ENCODE results near the gene TNFAIP2.
A peak's percentile ranks its signal among the peaks of the same experiment; 100 is the strongest.
"Not testable (repeated sequence)": the region's sequence is repeated elsewhere in the genome, so short reads cannot be mapped to it uniquely, and the experiment has no call there.

Gene TNFAIP2

DNA sequence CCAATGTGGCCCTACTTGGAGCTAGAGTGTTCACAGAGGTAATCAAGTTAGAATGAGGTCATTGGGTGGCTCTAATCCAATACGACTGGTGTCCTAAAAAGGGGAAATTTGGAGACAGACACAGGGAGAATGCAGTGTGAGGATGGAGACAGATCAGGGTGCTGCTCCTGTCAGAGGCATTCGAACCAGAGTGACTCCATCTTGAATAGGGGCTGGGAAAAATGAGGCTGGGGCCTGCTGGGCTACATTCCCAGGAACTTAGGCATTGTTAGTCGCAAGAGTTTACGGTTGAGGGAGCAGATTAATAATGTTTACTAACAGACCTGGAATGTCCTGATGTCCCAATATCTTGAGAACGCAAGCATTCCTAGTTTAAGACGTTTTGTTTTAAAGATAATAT, 20.2 kb downstream of the TNFAIP2 start:
- no peak for DNase-seq (ENCODE audit: low read depth, low spot score)
- peak overlapping the region; percentile 54 for H3K27ac ChIP-seq

DNA sequence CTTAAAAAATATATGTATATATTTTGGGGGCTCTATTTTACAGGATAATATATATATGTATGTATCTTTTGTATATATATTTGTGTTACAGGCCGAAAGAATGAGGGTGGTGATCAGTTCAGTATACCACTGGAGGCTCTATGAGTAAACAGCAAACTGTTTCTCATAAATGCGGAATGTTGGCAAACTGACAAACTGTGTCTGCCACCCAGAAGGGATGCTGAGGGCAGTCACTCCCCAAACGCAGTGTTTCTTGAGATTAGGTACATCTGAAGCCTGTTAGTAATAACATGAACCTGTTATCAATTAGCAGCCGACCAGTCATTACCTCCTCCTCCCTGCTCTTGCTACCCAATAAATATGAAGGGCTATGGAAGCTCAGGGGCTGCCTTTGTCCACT, 20.8 kb downstream of the TNFAIP2 start:
- H3K27ac ChIP-seq, result peak overlapping the region; percentile 54
- no peak for DNase-seq (ENCODE audit: low read depth, low spot score)

DNA sequence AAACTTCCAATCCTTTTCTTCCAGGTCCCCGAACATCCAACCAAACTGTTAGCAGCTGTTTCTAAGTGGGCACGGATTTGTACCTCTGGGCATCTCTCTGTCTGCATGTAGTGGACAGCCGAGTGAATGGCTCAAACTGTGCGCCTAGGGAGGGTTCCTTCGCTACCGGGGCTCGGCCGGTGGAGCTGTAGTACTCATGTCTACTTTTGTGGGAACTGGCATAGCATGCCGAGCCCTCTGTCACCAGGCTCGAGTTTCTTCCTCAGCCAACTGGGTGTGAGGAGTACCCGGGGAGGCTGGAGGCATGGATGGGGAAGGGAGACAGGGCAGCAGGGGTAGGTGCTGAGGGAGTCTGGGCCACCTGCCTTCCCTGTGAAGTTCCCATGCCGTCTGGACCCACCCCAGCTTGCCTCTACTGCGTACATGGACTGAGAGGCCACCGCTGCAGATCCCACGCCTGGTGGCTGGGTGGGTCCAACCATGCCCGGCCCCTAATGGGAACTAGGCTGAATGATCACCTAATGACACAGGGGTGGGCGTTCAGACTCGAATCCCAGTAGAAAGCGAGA, 23.0 kb downstream of the TNFAIP2 start:
- no peak for DNase-seq (ENCODE audit: low read depth, low spot score)
- no peak overlapping the region for H3K27ac ChIP-seq

DNA sequence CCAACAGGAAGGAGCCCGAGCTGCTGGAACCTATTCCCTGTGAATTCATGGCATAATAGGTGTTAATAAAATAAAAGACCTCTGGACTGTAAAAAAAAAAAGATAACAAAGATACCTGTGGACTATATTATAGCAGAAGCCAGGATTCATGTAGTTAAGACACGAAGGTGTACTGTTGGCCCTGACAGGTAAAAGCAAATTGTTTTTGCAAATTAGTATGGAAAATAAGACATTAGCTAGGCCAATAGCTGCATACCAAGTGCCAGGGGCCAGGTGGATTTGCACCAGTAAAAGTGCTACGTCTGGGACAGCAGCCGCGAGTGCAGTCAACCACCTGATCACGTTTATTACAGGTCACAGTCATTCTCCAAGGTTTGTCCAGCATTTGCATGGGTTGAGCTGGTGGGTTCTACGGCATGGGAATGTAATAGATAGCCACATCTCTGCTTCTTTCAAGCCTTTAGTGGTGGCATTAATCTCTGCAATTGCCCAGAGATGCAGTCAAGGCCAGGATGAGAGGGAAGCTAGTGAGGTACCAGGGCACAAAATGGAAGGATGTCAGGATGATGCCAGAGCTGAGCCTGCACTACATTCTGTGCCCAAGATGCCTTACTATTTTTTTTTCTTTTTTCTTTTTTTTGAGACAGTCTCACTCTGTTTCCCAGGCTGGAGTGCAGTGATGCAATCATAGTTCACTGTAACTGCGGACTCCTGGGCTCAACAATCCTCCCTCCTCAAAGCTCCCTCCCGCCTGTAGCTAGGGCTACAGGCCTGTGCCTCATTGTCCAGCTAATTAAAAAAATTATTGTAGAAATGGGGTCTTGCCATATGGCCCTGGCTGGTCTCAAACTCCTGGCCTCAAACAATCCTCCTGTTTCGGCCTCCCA, 26.3 kb downstream of the TNFAIP2 start:
- no peak for DNase-seq (ENCODE audit: low read depth, low spot score)
- H3K27ac ChIP-seq, result no peak overlapping the region

GRCh38 chr14:103151270-103151945, 28.1 kb downstream of the TNFAIP2 start:
- DNase-seq (ENCODE audit: low read depth, low spot score), result no peak
- no peak overlapping the region for H3K27ac ChIP-seq

GRCh38 chr14:103155010-103155409, 31.7 kb downstream of the TNFAIP2 start:
- DNase-seq (ENCODE audit: low read depth, low spot score), result no peak
- H3K27ac ChIP-seq, result no peak overlapping the region

GRCh38 chr14:103155416-103155815, 32.2 kb downstream of the TNFAIP2 start:
- not testable (repeated sequence) for H3K27ac ChIP-seq; DNase-seq (ENCODE audit: low read depth, low spot score)

DNA sequence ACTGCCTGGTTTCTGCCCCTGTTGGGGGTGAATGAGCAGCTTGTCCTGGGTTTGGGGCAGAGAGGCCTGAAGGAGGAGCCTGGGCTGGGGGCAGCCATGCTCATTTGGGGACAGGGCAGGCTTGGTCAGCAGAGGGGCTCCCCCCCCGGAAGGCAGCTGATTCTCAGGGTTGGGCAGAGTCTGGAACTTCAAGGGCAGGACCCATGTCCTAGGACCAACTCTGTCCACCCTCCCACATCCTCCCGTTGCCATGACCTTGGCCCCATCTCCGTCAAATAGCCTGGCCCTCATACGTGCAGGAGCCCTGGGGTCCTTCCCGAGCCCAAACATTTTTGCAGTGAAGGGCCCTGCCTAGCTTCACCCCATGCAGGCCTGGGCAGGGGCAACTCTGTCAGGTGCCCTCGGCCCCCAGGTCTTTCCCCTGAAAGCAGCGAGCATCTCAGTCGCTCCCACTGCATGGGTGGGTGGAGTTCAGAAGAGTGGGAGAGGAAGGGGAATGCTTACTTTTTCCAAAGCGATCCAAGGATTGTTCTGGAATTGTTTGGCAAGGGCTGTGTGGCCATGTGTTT, 32.6 kb downstream of the TNFAIP2 start:
- no peak overlapping the region for H3K27ac ChIP-seq
- DNase-seq (ENCODE audit: low read depth, low spot score), result no peak

DNA sequence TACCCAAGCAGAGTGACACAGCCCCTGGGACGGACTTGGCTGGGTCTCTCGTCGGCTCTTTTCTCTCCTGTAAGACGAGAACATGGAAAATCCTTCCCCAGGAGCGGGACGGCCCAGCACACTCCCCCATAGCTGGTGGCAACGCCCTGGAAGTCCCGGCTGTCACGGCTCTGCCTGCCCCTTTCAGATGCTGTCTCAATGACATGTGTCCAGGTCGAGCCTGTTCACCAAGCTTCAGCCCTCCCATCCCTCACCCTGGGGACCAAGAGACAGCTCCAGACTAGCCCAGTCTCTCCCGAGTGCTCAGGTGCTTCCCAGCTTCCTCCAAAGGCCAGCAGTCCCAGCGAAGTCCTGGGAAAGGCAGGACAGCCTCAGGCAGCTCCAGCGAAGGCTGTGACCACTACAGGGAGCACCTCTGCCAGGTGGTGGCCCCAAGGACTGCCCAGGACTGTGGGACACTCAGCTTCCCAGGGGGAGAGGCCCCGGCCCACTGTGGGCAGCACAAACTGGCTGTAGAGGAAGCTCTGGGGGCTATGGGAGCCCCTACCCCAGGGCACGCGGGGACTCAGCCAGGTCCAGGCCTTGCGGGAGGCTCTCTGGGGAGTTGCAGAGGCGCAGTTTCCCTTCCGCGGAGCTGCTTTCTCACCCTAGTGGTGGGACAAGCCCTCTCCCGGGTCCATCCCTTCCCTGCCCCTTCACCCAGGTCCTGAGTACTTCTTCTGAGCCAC, 33.6 kb downstream of the TNFAIP2 start:
- no peak for DNase-seq (ENCODE audit: low read depth, low spot score)
- H3K27ac ChIP-seq, result no peak overlapping the region

DNA sequence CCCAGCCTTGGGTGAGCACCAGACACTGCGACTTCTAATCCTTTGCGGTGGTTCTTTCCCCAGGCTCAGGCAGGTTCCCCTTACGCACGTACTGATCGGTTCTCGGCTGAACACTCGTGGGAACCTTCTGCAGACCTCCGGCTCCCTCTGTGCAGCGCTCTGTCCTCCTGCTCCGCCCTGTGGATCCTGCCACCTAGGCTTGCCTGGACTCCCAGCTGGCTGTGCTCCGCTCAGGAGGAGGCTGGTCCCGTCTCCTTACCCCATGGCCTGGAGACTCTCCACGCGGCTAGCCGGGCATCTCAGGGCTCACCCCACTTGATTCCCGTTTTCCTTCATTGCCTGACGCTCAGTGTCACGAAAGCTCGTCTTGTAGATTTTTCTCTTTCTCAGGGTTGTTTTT, 34.7 kb downstream of the TNFAIP2 start:
- no peak for DNase-seq (ENCODE audit: low read depth, low spot score)
- H3K27ac ChIP-seq, result no peak overlapping the region

- no peak overlapping the region for H3K27ac ChIP-seq
Observed at GRCh38 chr14:103158688-103159087, 35.4 kb downstream of the TNFAIP2 start.

GRCh38 chr14:103160321-103161053, 37.2 kb downstream of the TNFAIP2 start:
- no peak overlapping the region for H3K27ac ChIP-seq
- DNase-seq (ENCODE audit: low read depth, low spot score), result no peak

More at GRCh38 chr14:103158688-103159087, 35.4 kb downstream of the TNFAIP2 start:
- no peak for DNase-seq (ENCODE audit: low read depth, low spot score)

GRCh38 chr14:103161054-103161397, 37.8 kb downstream of the TNFAIP2 start:
- no peak for DNase-seq (ENCODE audit: low read depth, low spot score)
- no peak overlapping the region for H3K27ac ChIP-seq

DNA sequence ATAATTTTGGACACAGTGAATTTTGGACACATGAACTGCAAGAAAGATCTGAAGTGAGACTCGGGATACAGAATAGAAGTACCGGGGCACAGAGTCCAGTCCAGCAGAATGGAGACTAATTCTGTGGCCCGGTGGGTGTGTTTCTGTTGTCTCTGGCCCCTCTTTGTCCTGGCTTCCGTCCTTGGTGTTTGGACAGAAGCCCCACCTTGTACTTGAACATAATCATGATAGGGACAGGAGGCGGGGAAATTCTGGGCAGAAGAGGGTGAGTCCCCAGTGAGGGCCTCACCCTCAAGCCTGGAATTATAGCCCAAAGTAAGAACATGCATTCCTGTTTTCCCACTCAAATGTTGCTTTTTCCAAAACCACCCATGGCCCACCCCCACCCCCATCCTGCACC, 39.9 kb downstream of the TNFAIP2 start:
- no peak for DNase-seq (ENCODE audit: low read depth, low spot score)

DNA sequence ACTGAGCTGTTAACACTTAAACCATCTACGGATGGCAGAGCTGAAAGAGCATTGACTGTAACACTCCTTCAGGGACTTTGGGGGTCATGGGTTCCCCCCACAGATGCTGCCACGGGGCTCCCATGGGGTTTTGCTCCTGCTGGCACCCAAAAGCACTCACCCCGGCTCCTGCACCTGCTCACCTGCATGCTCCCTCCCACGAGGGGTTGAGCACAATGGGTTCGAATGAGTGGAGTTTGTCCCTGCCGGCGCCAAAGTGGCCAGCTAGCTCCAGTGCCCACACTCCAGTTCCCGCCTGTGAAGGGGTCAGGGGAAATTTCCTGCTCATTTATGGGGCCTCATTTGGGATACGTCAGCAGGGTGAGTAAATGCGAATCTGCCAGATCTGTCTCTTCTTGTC, 40.7 kb downstream of the TNFAIP2 start:
- H3K27ac ChIP-seq, result no peak overlapping the region
- no peak for DNase-seq (ENCODE audit: low read depth, low spot score)

More for the DNA sequence above, 39.9 kb downstream of the TNFAIP2 start:
- no peak overlapping the region for H3K27ac ChIP-seq

GRCh38 chr14:103164779-103165178, 41.5 kb downstream of the TNFAIP2 start:
- no peak overlapping the region for H3K27ac ChIP-seq
- no peak for DNase-seq (ENCODE audit: low read depth, low spot score)

DNA sequence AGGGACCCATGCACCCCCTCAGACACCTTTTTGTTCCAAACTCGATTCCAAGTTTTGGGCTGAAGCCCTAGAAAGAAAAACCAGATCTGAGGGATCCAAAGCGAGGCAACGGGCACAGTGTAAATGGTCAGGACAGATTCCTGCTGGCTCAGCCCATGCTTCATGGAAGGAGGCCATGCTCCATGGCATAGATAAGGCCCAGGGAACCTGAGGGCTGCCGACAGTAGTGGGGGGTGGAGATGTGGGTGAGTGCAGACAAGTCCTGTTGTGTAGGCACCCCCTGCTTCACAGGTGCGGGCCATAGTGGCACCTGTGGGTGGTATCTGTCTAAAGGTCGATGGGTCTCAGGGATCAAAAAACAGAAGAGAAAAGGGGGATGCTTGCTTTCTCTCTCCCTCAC, 42.1 kb downstream of the TNFAIP2 start:
- H3K27ac ChIP-seq, result no peak overlapping the region
- DNase-seq (ENCODE audit: low read depth, low spot score), result no peak

GRCh38 chr14:103169954-103170353, 46.7 kb downstream of the TNFAIP2 start:
- no peak overlapping the region for H3K27ac ChIP-seq
- no peak for DNase-seq (ENCODE audit: low read depth, low spot score)

DNA sequence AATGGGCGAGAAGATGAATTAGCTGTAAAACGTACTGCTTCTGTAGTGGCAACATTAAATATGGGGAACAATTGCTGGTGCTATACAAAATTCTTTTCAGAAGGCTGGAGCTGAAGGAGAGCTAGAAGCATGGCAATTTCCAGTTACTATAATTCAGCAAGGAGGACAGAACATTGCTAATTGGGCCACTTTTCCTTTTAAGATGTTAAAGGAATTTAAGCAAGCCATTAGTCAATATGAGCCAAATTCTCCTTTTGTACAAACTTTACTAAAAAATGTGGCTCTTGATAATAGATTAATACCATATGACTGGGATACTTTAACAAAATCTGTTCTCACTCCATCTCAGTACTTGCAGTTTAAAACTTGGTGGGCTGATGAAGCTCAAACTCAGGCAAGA, 47.9 kb downstream of the TNFAIP2 start:
- DNase-seq (ENCODE audit: low read depth, low spot score); H3K27ac ChIP-seq: not testable (repeated sequence)

GRCh38 chr14:103172921-103173320, 49.7 kb downstream of the TNFAIP2 start:
- no peak for DNase-seq (ENCODE audit: low read depth, low spot score)
- H3K27ac ChIP-seq, result no peak overlapping the region
